GM10847 (cell line): ENCODE data around the gene CHPF2.

Experiments
- POLR2A ChIP-seq: IDR thresholded peaks from 2 replicates; pipeline ENCODE4 v1.6.1; 2011; ENCODE audit not compliant: insufficient read length; ENCODE audit errors: extremely low read depth

The CHPF2 gene

DNA sequence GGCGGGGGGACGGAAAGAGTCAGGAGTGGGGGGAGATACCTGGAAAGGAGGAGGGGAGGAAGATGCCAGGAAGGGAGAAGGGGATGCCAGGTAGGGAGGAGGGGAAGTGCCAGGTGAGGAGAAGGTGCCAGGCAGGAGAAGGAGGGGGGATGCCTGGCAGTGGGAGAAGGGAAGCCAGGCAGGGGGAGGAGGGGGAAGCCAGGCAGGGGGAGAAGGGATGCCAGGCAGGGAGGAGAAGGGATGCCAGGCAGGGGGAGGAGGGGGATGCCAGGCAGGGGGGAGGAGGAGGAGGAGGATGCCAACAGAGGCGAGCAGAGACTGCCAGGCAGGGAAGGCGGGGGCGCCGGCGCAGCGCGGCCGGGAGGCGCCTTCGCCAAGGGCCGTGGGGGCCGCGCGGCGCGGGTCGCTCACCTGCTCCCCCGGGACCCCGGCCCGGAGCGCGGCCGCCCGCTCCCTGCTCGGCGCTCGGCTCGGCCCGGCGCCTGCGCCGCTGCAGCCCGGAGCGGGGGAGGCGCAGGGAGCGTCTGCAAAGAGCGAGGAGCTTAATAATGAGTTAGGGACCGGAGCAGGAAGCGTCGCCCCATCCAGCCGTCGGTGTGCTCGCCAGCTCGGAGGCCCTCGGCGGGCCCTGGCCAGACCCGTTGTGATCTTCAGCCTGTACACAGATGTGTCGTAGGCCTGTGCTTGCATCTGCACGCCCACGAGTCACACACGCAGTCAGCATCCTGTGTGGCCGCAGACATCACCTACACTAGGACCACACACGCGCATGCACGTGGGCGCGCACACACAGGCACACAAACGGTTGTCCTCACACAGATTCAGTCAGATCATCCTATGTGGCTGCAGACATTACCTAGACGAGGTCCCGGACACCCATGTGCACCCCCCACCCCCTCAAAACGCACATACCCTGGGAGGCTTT is 44.6 kb downstream of the CHPF2 start:
- no peak for TF ChIP-seq POLR2A

- no peak for TF ChIP-seq POLR2A
Observed at GRCh38 chr7:151277631-151278030, 45.3 kb downstream of the CHPF2 start.

- TF ChIP-seq POLR2A = no peak
Observed at GRCh38 chr7:151278949-151279348, 46.7 kb downstream of the CHPF2 start.

GRCh38 chr7:151279868-151280267 is 47.6 kb downstream of the CHPF2 start:
- TF ChIP-seq POLR2A = no peak

DNA sequence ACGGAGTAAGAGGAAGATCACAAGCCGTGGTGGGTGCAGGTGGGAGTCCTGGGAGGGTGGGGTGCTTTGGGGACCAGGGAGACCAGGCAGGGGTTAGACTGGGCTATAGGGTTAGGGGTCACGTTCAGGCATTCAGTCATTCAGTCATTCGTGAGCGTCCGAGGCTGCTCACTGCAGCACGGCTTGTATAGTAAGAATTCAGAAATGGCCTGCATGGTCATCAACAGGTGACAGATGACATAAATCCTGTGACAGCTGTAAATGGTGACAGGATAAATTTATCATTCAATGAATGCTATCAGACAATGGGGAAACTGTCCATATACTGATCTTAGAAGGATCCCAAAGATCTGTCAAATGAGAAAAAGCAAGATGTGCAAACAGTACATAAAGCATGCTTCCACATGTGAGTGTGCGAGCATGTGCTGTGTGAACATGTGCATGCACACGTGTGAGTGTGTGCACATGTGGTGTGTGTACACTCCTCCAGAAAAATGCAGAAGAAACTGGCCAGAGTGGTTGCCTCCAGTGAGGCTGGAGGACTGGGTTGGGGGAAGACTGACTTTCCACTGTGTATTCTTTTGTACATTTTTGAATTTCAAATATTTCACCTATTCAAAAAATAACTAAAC is 48.2 kb downstream of the CHPF2 start:
- TF ChIP-seq POLR2A = no peak

GRCh38 chr7:151281686-151282085 is 49.4 kb downstream of the CHPF2 start:
- no peak for TF ChIP-seq POLR2A

- TF ChIP-seq POLR2A = no peak
Observed at GRCh38 chr7:151282111-151282510, 49.8 kb downstream of the CHPF2 start.

- TF ChIP-seq POLR2A = no peak
Observed at GRCh38 chr7:151283302-151283701, 51.0 kb downstream of the CHPF2 start.

GRCh38 chr7:151286148-151286547 is 53.9 kb downstream of the CHPF2 start:
- TF ChIP-seq POLR2A = no peak
